Fibroblast of lung (primary cell): ENCODE results near the gene ACADM. TPM values are rescaled to one million over a fixed set of nuclear protein-coding genes. Genes with fewer than 3 reads are reported as not detected.
"Not testable (repeated sequence)": the region's sequence is repeated elsewhere in the genome, so short reads cannot be mapped to it uniquely, and the experiment has no call there.

ENCODE experiments used
- DNase-seq, 2 donors: peaks; one replicate each; pipeline versions ENCODE4 v3.0.0 to v3.0.0-alpha.2; 2010; ENCODE audit warnings: low read depth in 2 of 2
- H2AFZ ChIP-seq: 2 replicates; pipeline ENCODE4 v1.5.1; 2012; ENCODE audit warnings: low read length, control low read depth, inconsistent platforms
- H3K27ac ChIP-seq: 2 replicates; pipeline ENCODE4 v1.5.1; 2011; ENCODE audit warnings: low read length, control low read depth; ENCODE audit not compliant: insufficient read depth
- H3K27me3 ChIP-seq: 2 replicates; pipeline ENCODE4 v1.5.1; 2011; ENCODE audit warnings: mild to moderate bottlenecking, low read length; ENCODE audit not compliant: control insufficient read depth, insufficient read depth
- H3K36me3 ChIP-seq: 2 replicates; pipeline ENCODE4 v1.5.1; 2011; ENCODE audit warnings: low read length; ENCODE audit not compliant: control insufficient read depth, insufficient read depth
- H3K4me1 ChIP-seq: 2 replicates; pipeline ENCODE4 v1.5.1; 2011; ENCODE audit warnings: low read length; ENCODE audit not compliant: control insufficient read depth, insufficient read depth; ENCODE audit errors: extremely low read depth
- H3K4me2 ChIP-seq: 2 replicates; pipeline ENCODE4 v1.5.1; 2011; ENCODE audit warnings: low read length, control low read depth; ENCODE audit not compliant: insufficient read depth; ENCODE audit errors: extremely low read depth
- H3K4me3 ChIP-seq, 4 experiments: fragments of 200-600 bp in 1 of 4; sonication (generic) in 1 of 4; replicated peaks in 1 of 4; 2 replicates each; pipeline ENCODE4 v1.5.1; 2011 to 2016; ENCODE audit warnings: low read length in 4 of 4, low read depth in 3 of 4, mild to moderate bottlenecking in 3 of 4, control low read depth in 2 of 4, inconsistent platforms in 1 of 4, mixed read lengths in 1 of 4; ENCODE audit not compliant: insufficient read depth in 1 of 4; ENCODE audit errors: control extremely low read depth in 1 of 4
- H3K79me2 ChIP-seq: 2 replicates; pipeline ENCODE4 v1.5.1; 2012; ENCODE audit warnings: mild to moderate bottlenecking, low read length, inconsistent platforms; ENCODE audit not compliant: control insufficient read depth, insufficient read depth
- H3K9ac ChIP-seq: 2 replicates; pipeline ENCODE4 v1.5.1; 2011; ENCODE audit warnings: mild to moderate bottlenecking, low read length, control low read depth; ENCODE audit not compliant: insufficient read depth
- H3K9me3 ChIP-seq: 2 replicates; pipeline ENCODE4 v1.5.1; 2012; ENCODE audit warnings: low read depth, low read length; ENCODE audit not compliant: control insufficient read depth, insufficient read depth
- H4K20me1 ChIP-seq: 2 replicates; pipeline ENCODE4 v1.5.1; 2011; ENCODE audit warnings: low read length; ENCODE audit not compliant: control insufficient read depth, insufficient read depth; ENCODE audit errors: extremely low read depth
- EZH2 ChIP-seq: IDR thresholded peaks from 2 replicates; pipeline ENCODE4 v1.5.1; 2012; ENCODE audit warnings: low read length, control low read depth, mild to moderate bottlenecking; ENCODE audit errors: missing control alignments
- polyA plus RNA-seq, 2 donors: library from polyadenylated mRNA; depleted of rRNA in 1 of 2; stranded (reverse) in 1 of 2; unstranded in 1 of 2; fragments of >200 nt; gene quantifications; 2 replicates each; pipeline ENCODE4 v1.2.1, GENCODE V29; 2011 to 2012; ENCODE audit warnings: missing spikeins in 1 of 2
- total RNA-seq: library from RNA; depleted of rRNA; stranded (reverse); fragments of >200 nt; gene quantifications from 2 replicates; pipeline ENCODE4 v1.2.1, GENCODE V29; 2014
- TF ChIP-seq, protein P1 (sequence below), 2 donors: IDR thresholded peaks in 1 of 2; conservative IDR thresholded peaks in 1 of 2; 1 replicate in 1 of 2; 2 replicates in 1 of 2; pipeline ENCODE4 v1.5.1; 2011 to 2012; ENCODE audit warnings: low read length in 2 of 2, control low read depth in 1 of 2, inconsistent platforms in 1 of 2, low read depth in 1 of 2, mild to moderate bottlenecking in 1 of 2

ACADM gene
- total and polyA plus RNA-seq, 2 donors (not counting 1 experiment from before 2014, with no cell fraction given): 29.9 TPM

DNA sequence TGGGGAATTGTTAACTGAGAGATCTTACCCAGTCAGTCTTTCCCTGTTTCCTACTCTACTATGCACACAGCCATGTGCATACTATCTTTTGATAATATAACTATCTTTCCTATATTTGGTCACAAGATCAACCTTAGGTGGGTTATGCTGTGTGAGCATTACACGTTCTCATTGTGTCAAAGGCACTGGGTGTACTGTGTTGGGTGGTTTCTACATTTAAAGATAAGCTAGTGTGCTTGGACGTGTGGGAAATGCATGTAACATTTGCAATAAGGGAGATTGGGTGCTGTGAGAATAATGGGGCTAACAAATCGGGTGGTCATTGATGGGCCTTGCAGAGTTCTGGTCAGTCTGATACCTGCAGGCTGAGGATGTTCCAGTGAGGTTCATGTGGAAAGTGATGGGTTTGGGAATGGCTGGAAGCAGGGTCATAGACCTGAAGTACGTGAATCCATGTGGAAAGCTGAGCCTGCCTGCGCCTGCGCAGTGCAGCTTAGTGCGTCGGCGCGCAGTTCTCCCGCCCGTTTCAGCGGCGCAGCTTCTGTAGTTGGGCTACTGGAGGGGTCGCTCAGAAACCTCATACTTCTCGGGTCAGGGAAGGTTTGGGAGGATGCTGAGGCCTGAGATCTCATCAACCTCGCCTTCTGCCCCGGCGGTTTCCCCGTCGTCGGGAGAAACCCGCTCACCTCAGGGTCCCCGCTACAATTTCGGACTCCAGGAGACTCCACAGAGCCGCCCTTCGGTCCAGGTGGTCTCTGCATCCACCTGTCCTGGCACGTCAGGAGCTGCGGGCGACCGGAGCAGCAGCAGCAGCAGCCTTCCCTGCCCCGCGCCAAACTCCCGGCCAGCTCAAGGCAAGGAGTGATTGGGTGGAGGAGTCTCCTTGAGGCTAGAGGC lies 72.1 kb downstream of the ACADM start, which contains the start of gene MSH4:
MSH4 (plus strand) TSS at position 507 of the 897 bp plus-strand sequence; CDS start at position 611, 104 bp downstream.
- Histone ChIP-seq H3K4me2 (no peak within 1 kb of the TSS), H2AFZ (no peak within 1 kb of the TSS), H4K20me1 (no peaks in the 10 kb centered on the region), H3K9ac (no peak within 1 kb of the TSS), H3K4me1 (no peaks in the 10 kb centered on the region), H3K79me2 (peaks cover under 1% of the 10 kb centered on the region), H3K27ac (no peak within 1 kb of the TSS), H3K36me3 (peaks cover 9% of the 10 kb centered on the region), H3K9me3 (no peaks in the 10 kb centered on the region), H3K4me3 (no peak within 1 kb of the TSS), H3K27me3 (no peaks in the 10 kb centered on the region)
- no peak for TF ChIP-seq EZH2
- TF ChIP-seq, protein P1, sequence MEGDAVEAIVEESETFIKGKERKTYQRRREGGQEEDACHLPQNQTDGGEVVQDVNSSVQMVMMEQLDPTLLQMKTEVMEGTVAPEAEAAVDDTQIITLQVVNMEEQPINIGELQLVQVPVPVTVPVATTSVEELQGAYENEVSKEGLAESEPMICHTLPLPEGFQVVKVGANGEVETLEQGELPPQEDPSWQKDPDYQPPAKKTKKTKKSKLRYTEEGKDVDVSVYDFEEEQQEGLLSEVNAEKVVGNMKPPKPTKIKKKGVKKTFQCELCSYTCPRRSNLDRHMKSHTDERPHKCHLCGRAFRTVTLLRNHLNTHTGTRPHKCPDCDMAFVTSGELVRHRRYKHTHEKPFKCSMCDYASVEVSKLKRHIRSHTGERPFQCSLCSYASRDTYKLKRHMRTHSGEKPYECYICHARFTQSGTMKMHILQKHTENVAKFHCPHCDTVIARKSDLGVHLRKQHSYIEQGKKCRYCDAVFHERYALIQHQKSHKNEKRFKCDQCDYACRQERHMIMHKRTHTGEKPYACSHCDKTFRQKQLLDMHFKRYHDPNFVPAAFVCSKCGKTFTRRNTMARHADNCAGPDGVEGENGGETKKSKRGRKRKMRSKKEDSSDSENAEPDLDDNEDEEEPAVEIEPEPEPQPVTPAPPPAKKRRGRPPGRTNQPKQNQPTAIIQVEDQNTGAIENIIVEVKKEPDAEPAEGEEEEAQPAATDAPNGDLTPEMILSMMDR (conservative IDR thresholded peaks at IDR 0.05 in 1 of 2, IDR thresholded peaks at IDR 0.05 in 1 of 2; ENCODE audit: low read depth in 1 of 2, low read length in 2 of 2): no peak
- peak in 1 of 2 donors; percentile 6 for DNase-seq

- no peak overlapping the region for H3K9ac ChIP-seq
- no peak for TF ChIP-seq EZH2
- TF ChIP-seq, protein P1 (conservative IDR thresholded peaks at IDR 0.05 in 1 of 2, IDR thresholded peaks at IDR 0.05 in 1 of 2; ENCODE audit: low read depth in 1 of 2, low read length in 2 of 2): no peak
- no peak overlapping the region for H3K4me2 ChIP-seq
- no peak overlapping the region for H3K27ac ChIP-seq
- H2AFZ ChIP-seq: no peak overlapping the region
- H3K4me3 ChIP-seq: no peak overlapping the region
- H4K20me1 ChIP-seq: no peaks in the 10 kb centered on the region
- H3K79me2 ChIP-seq: no peaks in the 10 kb centered on the region
- no peaks in the 10 kb centered on the region for H3K27me3 ChIP-seq
- DNase-seq: peak in 1 of 2 donors; percentile 6
- peaks cover 9% of the 10 kb centered on the region for H3K36me3 ChIP-seq
- H3K4me1 ChIP-seq: no peaks in the 10 kb centered on the region
- no peaks in the 10 kb centered on the region for H3K9me3 ChIP-seq
These were observed 72.7 kb downstream of the ACADM start for GRCh38 chr1:75797273-75797588.

DNA sequence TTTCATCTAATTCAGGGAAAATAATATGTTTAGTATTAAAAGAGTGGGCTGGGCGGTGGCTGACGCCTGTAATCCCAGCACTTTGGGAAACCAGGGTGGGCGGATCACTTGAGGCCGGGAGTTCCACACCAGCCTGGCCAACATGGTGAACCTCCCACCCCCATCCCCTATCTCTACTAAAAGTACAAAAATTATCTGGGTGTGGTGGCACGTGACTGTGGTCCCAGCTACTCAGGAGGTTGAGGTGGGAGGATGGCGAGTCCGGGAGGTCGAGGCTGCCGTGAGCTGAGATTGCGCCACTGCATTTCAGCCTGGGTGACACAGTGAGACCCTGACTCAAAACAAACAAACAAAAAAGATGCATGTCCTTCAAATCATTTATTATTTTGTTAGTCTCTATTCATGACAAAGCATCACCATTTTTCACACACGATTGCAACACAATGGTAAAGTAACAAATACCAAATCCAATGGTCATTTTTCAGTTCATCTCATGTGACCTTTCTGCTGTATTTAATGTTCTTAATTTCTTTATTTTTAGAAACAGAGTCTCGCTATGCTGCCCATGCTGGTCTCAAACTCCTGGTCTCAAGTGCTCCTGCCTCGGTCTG lies 73.2 kb downstream of the ACADM start:
- Histone ChIP-seq H3K36me3 (peaks cover 9% of the 10 kb centered on the region), H2AFZ (no peak overlapping the region)
- DNase-seq: no peak

GRCh38 chr1:75801480-75801879 lies 77.0 kb downstream of the ACADM start:
- not testable (repeated sequence) for H3K4me3 ChIP-seq, H4K20me1 ChIP-seq, H2AFZ ChIP-seq, H3K27me3 ChIP-seq, H3K9ac ChIP-seq, H3K36me3 ChIP-seq, H3K9me3 ChIP-seq, H3K79me2 ChIP-seq, DNase-seq, H3K27ac ChIP-seq, H3K4me2 ChIP-seq, H3K4me1 ChIP-seq

More for the DNA sequence above, 73.2 kb downstream of the ACADM start:
- Histone ChIP-seq H3K9me3 (no peaks in the 10 kb centered on the region), H3K4me1 (no peaks in the 10 kb centered on the region), H3K4me3 (no peak overlapping the region), H4K20me1 (no peaks in the 10 kb centered on the region), H3K79me2 (no peaks in the 10 kb centered on the region), H3K9ac (no peak overlapping the region), H3K27me3 (no peaks in the 10 kb centered on the region), H3K27ac (no peak overlapping the region), H3K4me2 (no peak overlapping the region)
- TF ChIP-seq, protein P1 (conservative IDR thresholded peaks at IDR 0.05 in 1 of 2, IDR thresholded peaks at IDR 0.05 in 1 of 2; ENCODE audit: low read depth in 1 of 2, low read length in 2 of 2): no peak
- no peak for TF ChIP-seq EZH2
